Colonic mucosa (tissue), 4 donors: ENCODE measurements around the gene GNPAT. TPM values are rescaled to one million over a fixed set of nuclear protein-coding genes. Genes with fewer than 3 reads are reported as not detected.
"Not testable (repeated sequence)": the region's sequence is repeated elsewhere in the genome, so short reads cannot be mapped to it uniquely, and the experiment has no call there.

ENCODE experiments used
- DNase-seq: peaks from one replicate; pipeline ENCODE4 v3.0.0-alpha.2; 2020
- H3K27ac ChIP-seq: fragments of 200-600 bp; one replicate; pipeline ENCODE4 v1.8.0; 2021
- H3K27me3 ChIP-seq: fragments of 200-600 bp; one replicate; pipeline ENCODE4 v1.8.0; 2021
- H3K36me3 ChIP-seq: fragments of 200-600 bp; one replicate; pipeline ENCODE4 v1.8.0; 2021
- H3K4me1 ChIP-seq: fragments of 200-600 bp; one replicate; pipeline ENCODE4 v1.8.0; 2021; ENCODE audit warnings: mild to moderate bottlenecking
- H3K4me3 ChIP-seq: fragments of 200-600 bp; one replicate; pipeline ENCODE4 v1.8.0; 2021
- H3K9ac ChIP-seq, 2 donors: one replicate each; pipeline ENCODE4 v1.7.0; 2013; ENCODE audit warnings: control low read depth in 2 of 2, low read depth in 2 of 2, low read length in 2 of 2
- H3K9me3 ChIP-seq: fragments of 200-600 bp; one replicate; pipeline ENCODE4 v1.8.0; 2021
- intact Hi-C: fragments of 100-400 bp; cut with DNase I; formaldehyde crosslinking; loops from one replicate; pipeline ENCODE4 v1.14.1; 2022
- total RNA-seq, 2 donors: library from RNA; stranded (reverse); fragmentation: NEBNext Ultra II Directional in 1 of 2; extraction: Animal tissue kit (Norgen Biotek cat#: 25700) in 1 of 2; gene quantifications; one replicate each; pipeline ENCODE4 v1.2.1, GENCODE V29; 2021
- TF ChIP-seq, protein P1 (sequence below): fragments of 200-600 bp; IDR thresholded peaks from one replicate; pipeline ENCODE4 v1.8.0; 2022; ENCODE audit warnings: antibody characterized with exemption, mild to moderate bottlenecking
- donor health status: healthy.
- donor health status: DM: no; HTN: no; CAD: no.
- donor health status: DM: no; HTN: no; CAD: no.

The GNPAT gene
- total RNA-seq, 2 donors from 2014 or later: 34.9 to 40.5 TPM

- DNase-seq: no peak
- no peaks in the 10 kb centered on the region for H3K4me1 ChIP-seq
- H3K36me3 ChIP-seq: no peaks in the 10 kb centered on the region
- intact Hi-C loops: loop anchor here (5.0 kb wide), 1 partner anchor 292 kb away; no protein-coding TSS in a partner anchor
- H3K9me3 ChIP-seq: no peaks in the 10 kb centered on the region
- no peak overlapping the region for H3K27ac ChIP-seq
- TF ChIP-seq, protein P1, sequence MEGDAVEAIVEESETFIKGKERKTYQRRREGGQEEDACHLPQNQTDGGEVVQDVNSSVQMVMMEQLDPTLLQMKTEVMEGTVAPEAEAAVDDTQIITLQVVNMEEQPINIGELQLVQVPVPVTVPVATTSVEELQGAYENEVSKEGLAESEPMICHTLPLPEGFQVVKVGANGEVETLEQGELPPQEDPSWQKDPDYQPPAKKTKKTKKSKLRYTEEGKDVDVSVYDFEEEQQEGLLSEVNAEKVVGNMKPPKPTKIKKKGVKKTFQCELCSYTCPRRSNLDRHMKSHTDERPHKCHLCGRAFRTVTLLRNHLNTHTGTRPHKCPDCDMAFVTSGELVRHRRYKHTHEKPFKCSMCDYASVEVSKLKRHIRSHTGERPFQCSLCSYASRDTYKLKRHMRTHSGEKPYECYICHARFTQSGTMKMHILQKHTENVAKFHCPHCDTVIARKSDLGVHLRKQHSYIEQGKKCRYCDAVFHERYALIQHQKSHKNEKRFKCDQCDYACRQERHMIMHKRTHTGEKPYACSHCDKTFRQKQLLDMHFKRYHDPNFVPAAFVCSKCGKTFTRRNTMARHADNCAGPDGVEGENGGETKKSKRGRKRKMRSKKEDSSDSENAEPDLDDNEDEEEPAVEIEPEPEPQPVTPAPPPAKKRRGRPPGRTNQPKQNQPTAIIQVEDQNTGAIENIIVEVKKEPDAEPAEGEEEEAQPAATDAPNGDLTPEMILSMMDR: no peak
- no peaks in the 10 kb centered on the region for H3K27me3 ChIP-seq
- no peak overlapping the region for H3K4me3 ChIP-seq
- H3K9ac ChIP-seq: no peak overlapping the region
Observed at GRCh38 chr1:231209531-231209930, 31.5 kb upstream of the GNPAT start.

DNA sequence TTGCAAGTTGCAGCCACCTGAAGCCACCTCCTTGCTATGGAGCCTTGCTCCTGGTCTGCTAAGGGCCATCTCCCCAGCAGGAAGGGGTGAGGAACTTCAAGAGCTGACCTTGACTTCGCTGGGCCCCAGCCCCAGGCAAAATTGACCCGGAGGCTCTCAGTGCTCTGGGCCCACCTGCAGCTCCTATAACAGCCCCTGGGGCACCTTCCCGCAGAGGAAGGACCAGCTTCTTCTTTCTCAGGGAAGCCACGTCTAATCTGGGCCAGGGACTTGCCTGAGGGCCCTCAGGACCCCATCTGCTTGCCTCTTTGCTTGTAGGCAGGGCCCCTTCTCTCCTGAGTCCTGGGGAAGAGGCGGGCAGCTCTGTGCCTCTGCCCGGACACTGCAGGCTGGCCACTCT, 30.9 kb upstream of the GNPAT start:
- no peak overlapping the region for H3K27ac ChIP-seq
- intact Hi-C loops: loop anchor here (5.0 to 10.0 kb wide), 3 partner anchors 233 to 575 kb away; partner anchors contain the start of genes ARV1 and TTC13
- H3K4me1 ChIP-seq: no peaks in the 10 kb centered on the region
- no peaks in the 10 kb centered on the region for H3K9me3 ChIP-seq
- no peaks in the 10 kb centered on the region for H3K27me3 ChIP-seq
- DNase-seq: no peak
- TF ChIP-seq, protein P1: no peak
- H3K4me3 ChIP-seq: no peak overlapping the region
- H3K9ac ChIP-seq: no peak overlapping the region
- no peaks in the 10 kb centered on the region for H3K36me3 ChIP-seq

GRCh38 chr1:231211005-231211857, 29.8 kb upstream of the GNPAT start:
- no peaks in the 10 kb centered on the region for H3K4me1 ChIP-seq
- peak overlapping the region; percentile 14 for H3K27ac ChIP-seq
- intact Hi-C loops: loop anchor here (5.0 to 10.0 kb wide), 3 partner anchors 234 to 576 kb away; partner anchors contain the start of genes ARV1 and TTC13
- peak; percentile 96 for DNase-seq
- peak overlapping the region; percentile 26 for H3K4me3 ChIP-seq
- TF ChIP-seq, protein P1: peak; percentile 81
- no peaks in the 10 kb centered on the region for H3K27me3 ChIP-seq
- no peaks in the 10 kb centered on the region for H3K9me3 ChIP-seq
- no peaks in the 10 kb centered on the region for H3K36me3 ChIP-seq
- peak overlapping the region; percentile 50 to 67 for H3K9ac ChIP-seq

- H3K27me3 ChIP-seq, H3K4me1 ChIP-seq, H3K27ac ChIP-seq, H3K36me3 ChIP-seq, H3K9me3 ChIP-seq, H3K9ac ChIP-seq, H3K4me3 ChIP-seq: not testable (repeated sequence)
- DNase-seq: peak; percentile 53
- intact Hi-C loops: loop anchor here (2.0 to 10.0 kb wide), 4 partner anchors 24 to 578 kb away; partner anchors contain the start of genes ARV1 and TTC13
Observed at GRCh38 chr1:231212301-231212700, 28.7 kb upstream of the GNPAT start.

GRCh38 chr1:231213831-231214573, 27.0 kb upstream of the GNPAT start:
- H3K27ac ChIP-seq: no peak overlapping the region
- intact Hi-C loops: loop anchor here (2.0 to 10.0 kb wide), 5 partner anchors 23 to 579 kb away; partner anchors contain the start of genes ARV1 and TTC13
- H3K9me3 ChIP-seq: no peaks in the 10 kb centered on the region
- no peaks in the 10 kb centered on the region for H3K27me3 ChIP-seq
- no peak for DNase-seq
- H3K9ac ChIP-seq: no peak overlapping the region
- no peaks in the 10 kb centered on the region for H3K4me1 ChIP-seq
- TF ChIP-seq, protein P1: no peak
- H3K36me3 ChIP-seq: no peaks in the 10 kb centered on the region
- H3K4me3 ChIP-seq: no peak overlapping the region
